Ovary (tissue), 3 donors: ENCODE results near the gene USF1.
"Not testable (repeated sequence)": the region's sequence is repeated elsewhere in the genome, so short reads cannot be mapped to it uniquely, and the experiment has no call there.

Experiments used
- EP300 ChIP-seq: sonication (generic); formaldehyde crosslinking; IDR thresholded peaks from one replicate; pipeline ENCODE4 v1.6.1; 2017; ENCODE audit warnings: antibody characterized with exemption
- POLR2A ChIP-seq: fragments of 450-650 bp; IDR thresholded peaks from one replicate; pipeline ENCODE4 v1.6.1; 2017; ENCODE audit warnings: antibody characterized with exemption, mild to moderate bottlenecking, moderate library complexity
- TF ChIP-seq, protein P1 (sequence below), 3 donors: fragments of 450-650 bp in 2 of 3; fragments of 200-600 bp in 1 of 3; IDR thresholded peaks; one replicate each; pipeline versions ENCODE4 v1.5.1 to v1.8.0; 2016 to 2022; ENCODE audit warnings: antibody characterized with exemption in 3 of 3, mild to moderate bottlenecking in 1 of 3
- donor health status: DM: no; HTN: no; CAD: no.

DNA sequence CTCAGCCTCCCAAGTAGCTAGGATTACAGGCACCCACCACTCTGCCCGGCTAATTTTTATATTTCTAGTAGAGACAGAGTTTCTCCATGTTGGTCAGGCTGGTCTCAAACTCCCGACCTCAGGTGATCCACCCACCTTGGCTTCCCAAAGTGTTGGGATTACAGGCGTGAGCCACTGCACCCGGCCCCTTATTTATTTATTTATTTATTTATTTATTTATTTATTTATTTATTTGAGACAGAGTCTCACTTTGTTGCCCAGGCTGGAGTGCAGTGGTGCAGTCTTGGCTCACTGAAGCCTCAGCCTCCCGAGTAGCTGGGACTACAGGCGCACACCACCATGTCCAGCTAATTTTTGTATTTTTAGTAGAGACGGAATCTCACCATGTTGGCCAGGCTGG lies 19.9 kb upstream of the USF1 start:
- TF ChIP-seq, protein P1, sequence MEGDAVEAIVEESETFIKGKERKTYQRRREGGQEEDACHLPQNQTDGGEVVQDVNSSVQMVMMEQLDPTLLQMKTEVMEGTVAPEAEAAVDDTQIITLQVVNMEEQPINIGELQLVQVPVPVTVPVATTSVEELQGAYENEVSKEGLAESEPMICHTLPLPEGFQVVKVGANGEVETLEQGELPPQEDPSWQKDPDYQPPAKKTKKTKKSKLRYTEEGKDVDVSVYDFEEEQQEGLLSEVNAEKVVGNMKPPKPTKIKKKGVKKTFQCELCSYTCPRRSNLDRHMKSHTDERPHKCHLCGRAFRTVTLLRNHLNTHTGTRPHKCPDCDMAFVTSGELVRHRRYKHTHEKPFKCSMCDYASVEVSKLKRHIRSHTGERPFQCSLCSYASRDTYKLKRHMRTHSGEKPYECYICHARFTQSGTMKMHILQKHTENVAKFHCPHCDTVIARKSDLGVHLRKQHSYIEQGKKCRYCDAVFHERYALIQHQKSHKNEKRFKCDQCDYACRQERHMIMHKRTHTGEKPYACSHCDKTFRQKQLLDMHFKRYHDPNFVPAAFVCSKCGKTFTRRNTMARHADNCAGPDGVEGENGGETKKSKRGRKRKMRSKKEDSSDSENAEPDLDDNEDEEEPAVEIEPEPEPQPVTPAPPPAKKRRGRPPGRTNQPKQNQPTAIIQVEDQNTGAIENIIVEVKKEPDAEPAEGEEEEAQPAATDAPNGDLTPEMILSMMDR (IDR thresholded peaks at IDR 0.05) = not testable (repeated sequence)
- not testable (repeated sequence) for TF ChIP-seq POLR2A, EP300
